ENCODE data around the gene RADIL.

Gene RADIL

DNA sequence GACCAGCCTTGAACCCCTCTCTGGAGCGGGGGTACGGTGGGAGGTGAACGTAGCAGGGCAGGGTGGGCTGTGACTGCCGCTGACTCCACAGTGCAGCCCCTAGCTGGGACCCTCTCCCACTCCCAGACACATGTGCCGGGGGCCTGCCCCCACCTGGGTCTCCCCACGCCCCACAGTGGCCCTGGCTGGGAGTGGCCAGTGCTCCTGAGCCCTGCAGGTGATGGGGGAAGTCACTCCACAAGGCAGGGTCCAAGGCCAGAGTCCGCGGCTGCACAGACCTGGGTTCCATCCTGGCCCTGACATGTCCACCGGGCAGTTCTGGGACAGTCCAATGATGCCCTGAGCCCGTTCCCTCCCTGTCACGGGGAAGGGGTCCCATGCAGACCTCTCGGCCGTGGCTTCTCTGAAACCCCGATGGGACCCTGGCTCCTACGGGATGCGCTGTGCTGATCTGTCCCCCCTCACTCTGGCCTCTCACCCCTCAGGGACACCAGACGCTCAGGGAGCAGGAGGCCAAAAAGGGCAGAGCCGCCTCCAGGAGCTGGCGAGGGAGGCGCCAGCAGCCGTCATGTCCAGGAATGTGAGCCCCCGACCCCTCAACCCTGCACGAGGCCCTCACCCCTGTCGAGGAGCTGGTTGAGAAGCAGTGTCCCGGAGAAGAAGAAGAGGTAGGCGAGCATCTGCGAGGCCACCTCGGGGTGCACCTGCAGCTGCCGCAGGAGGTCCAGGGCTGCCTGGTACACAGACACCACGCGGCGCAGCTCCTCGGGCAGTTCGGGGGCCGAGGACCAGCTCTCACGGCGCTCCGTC, 67.7 kb downstream of the RADIL start:
- Histone ChIP-seq H3K4me3 (ENCODE audit: low read depth, low read length) (no peak overlapping the region), H3K27me3 (replicated peaks) (no peaks in the 10 kb centered on the region), H3K36me3 (replicated peaks) (no peaks in the 10 kb centered on the region), H3K27ac (no peak overlapping the region)
- DNase-seq, result no peak
- TF ChIP-seq, protein P1, sequence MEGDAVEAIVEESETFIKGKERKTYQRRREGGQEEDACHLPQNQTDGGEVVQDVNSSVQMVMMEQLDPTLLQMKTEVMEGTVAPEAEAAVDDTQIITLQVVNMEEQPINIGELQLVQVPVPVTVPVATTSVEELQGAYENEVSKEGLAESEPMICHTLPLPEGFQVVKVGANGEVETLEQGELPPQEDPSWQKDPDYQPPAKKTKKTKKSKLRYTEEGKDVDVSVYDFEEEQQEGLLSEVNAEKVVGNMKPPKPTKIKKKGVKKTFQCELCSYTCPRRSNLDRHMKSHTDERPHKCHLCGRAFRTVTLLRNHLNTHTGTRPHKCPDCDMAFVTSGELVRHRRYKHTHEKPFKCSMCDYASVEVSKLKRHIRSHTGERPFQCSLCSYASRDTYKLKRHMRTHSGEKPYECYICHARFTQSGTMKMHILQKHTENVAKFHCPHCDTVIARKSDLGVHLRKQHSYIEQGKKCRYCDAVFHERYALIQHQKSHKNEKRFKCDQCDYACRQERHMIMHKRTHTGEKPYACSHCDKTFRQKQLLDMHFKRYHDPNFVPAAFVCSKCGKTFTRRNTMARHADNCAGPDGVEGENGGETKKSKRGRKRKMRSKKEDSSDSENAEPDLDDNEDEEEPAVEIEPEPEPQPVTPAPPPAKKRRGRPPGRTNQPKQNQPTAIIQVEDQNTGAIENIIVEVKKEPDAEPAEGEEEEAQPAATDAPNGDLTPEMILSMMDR (IDR thresholded peaks at IDR 0.05; ENCODE audit: low read depth, low read length, missing control alignments), result peak; percentile 6
- in situ Hi-C loops (cut with HindIII; ENCODE audit: low pct_ligation_motif_present, low sequenced_read_pairs), result no loop called here

DNA sequence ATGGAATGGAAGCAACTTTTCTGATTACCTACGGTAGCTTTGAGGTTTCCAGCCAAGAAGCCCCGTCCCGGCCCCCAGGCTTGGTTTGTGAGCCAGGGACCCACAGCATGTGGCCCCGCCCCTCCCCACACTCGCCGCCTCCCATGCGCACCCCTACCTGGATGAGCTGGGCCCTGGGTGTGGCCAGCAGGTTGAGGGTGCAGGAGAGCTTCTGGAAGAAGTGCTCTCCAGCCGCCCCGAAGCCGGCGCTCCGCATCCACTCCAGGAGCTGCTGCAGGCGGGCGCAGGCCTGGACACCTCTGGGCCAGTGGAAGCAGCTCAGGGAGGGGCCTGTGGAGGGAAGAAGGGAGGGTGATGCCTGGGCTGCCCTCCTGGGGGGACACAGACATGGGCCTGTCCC, 68.4 kb downstream of the RADIL start:
- in situ Hi-C loops (cut with HindIII; ENCODE audit: low pct_ligation_motif_present, low sequenced_read_pairs), result no loop called here
- DNase-seq, result no peak
- H3K4me3 ChIP-seq (ENCODE audit: low read depth, low read length), result no peak overlapping the region
- H3K27ac ChIP-seq, result no peak overlapping the region
- no peaks in the 10 kb centered on the region for H3K36me3 ChIP-seq (replicated peaks)
- H3K27me3 ChIP-seq (replicated peaks), result no peaks in the 10 kb centered on the region
- TF ChIP-seq, protein P1 (IDR thresholded peaks at IDR 0.05; ENCODE audit: low read depth, low read length, missing control alignments), result no peak

DNA sequence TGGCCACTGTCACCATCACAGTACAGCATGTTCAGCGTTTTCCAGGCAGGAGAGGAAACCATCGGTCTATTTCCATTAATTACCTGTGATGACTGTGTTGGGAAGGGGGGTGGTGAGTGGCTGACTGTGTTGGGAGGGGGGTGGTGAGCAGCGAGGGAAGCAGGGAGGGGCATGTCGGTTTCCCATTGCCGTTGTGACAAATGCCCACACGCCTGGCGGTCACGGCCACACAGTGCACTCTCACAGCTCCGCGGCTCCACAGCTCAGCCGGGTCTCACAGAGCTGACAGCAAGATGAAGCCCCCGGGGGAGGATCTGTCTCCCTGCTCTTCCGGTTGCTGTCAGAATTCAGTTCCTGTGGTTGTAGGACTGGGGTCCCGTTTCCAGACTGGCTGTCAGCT, 69.1 kb downstream of the RADIL start:
- H3K4me3 ChIP-seq (ENCODE audit: low read depth, low read length), result no peak overlapping the region
- H3K27me3 ChIP-seq (replicated peaks), result no peaks in the 10 kb centered on the region
- TF ChIP-seq, protein P1 (IDR thresholded peaks at IDR 0.05; ENCODE audit: low read depth, low read length, missing control alignments), result no peak
- in situ Hi-C loops (cut with HindIII; ENCODE audit: low pct_ligation_motif_present, low sequenced_read_pairs), result no loop called here
- H3K27ac ChIP-seq, result no peak overlapping the region
- no peak for DNase-seq
- no peaks in the 10 kb centered on the region for H3K36me3 ChIP-seq (replicated peaks)

DNA sequence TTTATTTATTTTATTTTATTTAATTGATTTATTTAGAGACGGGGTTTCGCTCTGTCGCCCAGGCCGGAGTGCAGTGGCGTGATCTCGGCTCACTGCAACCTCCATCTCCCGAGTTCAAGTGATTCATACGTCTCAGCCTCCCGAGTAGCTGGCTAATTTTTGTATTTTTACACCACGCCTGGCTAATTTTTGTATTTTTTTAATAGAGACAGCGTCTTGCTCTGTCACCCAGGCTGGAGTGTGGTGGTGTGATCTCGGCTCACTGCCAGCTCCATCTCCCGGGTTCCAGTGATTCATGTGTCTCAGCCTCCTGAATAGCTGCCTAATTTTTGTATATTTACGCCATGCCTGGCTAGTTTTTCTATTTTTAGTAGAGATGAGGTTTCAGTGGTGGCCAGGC, 73.8 kb downstream of the RADIL start:
- DNase-seq, result peak; percentile 33
- TF ChIP-seq, protein P1 (IDR thresholded peaks at IDR 0.05; ENCODE audit: low read depth, low read length, missing control alignments), result no peak
- in situ Hi-C loops (cut with HindIII; ENCODE audit: low pct_ligation_motif_present, low sequenced_read_pairs), result no loop called here
- H3K27ac ChIP-seq, result no peak overlapping the region
- H3K27me3 ChIP-seq (replicated peaks), result no peaks in the 10 kb centered on the region
- H3K36me3 ChIP-seq (replicated peaks), result no peaks in the 10 kb centered on the region
- no peak overlapping the region for H3K4me3 ChIP-seq (ENCODE audit: low read depth, low read length)

DNA sequence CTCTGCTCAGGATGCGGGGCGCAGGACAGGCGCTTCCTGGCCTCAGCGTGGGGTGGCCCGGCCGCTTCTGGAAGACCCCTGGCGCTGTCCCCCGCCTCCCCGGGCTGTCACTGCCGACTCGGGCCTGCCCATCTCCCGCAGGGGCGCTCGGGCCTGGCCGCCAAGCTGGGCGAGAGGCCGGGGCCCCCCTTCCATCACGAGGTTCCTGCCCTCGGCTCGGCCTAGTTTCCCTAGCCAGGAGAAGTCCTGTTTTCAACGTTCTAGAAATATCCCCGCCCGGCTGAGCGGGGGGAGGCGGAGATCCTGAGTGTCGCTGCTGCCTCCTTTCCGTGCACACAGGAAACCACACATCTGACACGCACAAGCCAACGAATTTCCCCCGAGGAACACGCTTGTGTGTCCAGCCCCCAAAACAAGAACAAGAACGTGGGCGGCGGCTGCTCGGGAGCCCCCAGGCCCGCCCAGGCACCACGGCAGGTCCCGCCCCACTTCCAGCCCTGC, 74.4 kb downstream of the RADIL start:
- no peak overlapping the region for H3K4me3 ChIP-seq (ENCODE audit: low read depth, low read length)
- no peaks in the 10 kb centered on the region for H3K36me3 ChIP-seq (replicated peaks)
- in situ Hi-C loops (cut with HindIII; ENCODE audit: low pct_ligation_motif_present, low sequenced_read_pairs), result no loop called here
- no peaks in the 10 kb centered on the region for H3K27me3 ChIP-seq (replicated peaks)
- no peak for DNase-seq
- TF ChIP-seq, protein P1 (IDR thresholded peaks at IDR 0.05; ENCODE audit: low read depth, low read length, missing control alignments), result no peak
- H3K27ac ChIP-seq, result no peak overlapping the region

Measured in brain microvascular endothelial cell (primary cell).